RKO (cell line): Measurements from ENCODE around the gene HOXC9.
A peak's percentile ranks its signal among the peaks of the same experiment; 100 is the strongest.

Experiments
- DNase-seq: peaks from one replicate; pipeline ENCODE4 v3.0.0-alpha.2; 2016; ENCODE audit warnings: low spot score

Gene HOXC9

GRCh38 chr12:54015018-54015931 is 15.3 kb downstream of the HOXC9 start:
- DNase-seq: no peak

- no peak for DNase-seq
These were observed 16.1 kb downstream of the HOXC9 start for GRCh38 chr12:54016051-54016450.

DNA sequence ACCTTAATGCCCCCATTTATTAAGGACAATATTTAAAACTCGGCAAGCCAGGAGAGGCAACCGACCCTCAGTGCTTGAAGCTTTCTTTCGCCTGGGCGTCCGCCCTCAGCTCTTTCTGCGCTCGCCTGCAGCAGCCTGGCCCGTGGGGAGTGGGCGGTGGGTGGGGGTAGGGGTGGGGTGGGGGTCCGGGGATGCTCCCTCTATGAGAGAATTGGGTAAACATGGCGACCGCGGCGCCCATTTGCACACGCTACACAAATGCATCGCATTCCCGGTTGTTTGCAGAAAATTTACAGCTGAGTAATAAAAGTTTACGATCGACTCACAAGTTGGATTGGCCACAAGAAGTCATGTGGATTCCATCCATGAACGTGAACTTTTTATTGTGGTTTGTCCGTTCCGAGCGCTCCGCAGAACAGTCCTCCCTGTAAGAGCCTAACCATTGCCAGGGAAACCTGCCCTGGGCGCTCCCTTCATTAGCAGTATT is 16.6 kb downstream of the HOXC9 start:
- peak; percentile 95 for DNase-seq

DNA sequence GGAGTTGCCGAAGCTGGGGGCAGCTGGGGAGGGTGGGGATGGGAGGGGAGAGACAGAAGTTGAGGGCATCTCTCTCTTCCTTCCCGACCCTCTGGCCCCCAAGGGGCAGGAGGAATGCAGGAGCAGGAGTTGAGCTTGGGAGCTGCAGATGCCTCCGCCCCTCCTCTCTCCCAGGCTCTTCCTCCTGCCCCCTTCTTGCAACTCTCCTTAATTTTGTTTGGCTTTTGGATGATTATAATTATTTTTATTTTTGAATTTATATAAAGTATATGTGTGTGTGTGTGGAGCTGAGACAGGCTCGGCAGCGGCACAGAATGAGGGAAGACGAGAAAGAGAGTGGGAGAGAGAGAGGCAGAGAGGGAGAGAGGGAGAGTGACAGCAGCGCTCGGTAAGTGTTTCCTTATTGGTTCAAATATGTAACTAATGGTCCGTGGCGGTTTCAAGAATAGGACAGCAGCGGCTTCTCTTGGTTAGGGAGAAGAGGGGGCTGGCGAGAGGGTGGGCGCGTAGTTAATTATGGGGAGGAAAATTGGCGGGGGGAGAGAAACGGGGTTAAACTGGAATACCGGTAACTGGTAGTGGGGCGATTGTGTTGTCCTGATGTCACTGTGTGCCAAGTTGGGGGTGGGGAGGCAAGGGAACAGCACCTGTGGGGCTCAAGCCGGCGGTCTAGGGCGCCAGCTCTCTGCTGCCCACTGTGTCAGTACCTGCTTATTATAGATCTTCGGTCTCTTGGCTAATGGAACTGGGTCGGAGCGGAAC is 17.2 kb downstream of the HOXC9 start:
- peak; percentile 75 for DNase-seq

DNA sequence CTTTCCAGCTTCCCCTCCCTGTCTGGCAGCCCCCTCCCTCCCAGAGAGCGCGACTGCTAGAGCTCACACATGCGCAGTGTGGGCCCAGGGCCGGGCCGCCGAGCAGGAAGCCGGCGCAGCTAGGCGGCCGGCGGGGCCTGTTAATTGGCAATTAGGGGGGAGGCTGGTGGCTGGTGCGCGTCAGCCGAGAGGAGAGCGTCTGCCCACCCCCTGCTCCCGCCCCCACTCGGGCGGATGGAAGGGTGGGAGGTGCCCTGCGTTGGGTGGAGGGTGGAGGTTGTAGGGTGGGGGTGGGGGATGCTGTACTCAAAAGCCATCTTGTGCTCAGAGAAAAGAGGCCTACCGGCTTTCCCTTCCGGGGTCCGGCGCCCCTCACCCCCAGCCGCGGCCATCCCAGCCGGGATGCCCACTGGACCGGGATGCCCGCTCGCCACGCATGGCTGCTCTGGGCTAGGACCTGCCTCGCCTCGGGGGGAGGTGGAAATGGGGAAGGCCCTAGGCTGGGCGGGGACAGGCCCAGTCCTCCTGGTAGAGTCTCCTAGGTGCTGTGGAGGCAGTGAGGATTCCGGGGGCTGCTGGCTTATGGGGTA is 18.0 kb downstream of the HOXC9 start:
- peak; percentile 93 for DNase-seq

GRCh38 chr12:54018468-54018984 is 18.6 kb downstream of the HOXC9 start:
- DNase-seq: peak; percentile 38

GRCh38 chr12:54019091-54019811 is 19.3 kb downstream of the HOXC9 start:
- DNase-seq: no peak

GRCh38 chr12:54019924-54020590 is 20.1 kb downstream of the HOXC9 start:
- DNase-seq: no peak

- DNase-seq: no peak
These were observed 20.8 kb downstream of the HOXC9 start for GRCh38 chr12:54020591-54021405.

- no peak for DNase-seq
These were observed 21.6 kb downstream of the HOXC9 start for GRCh38 chr12:54021432-54022013.

- DNase-seq: no peak
These were observed 23.3 kb downstream of the HOXC9 start for GRCh38 chr12:54022960-54023884.

- DNase-seq: no peak
These were observed 24.2 kb downstream of the HOXC9 start for GRCh38 chr12:54024127-54024526.

GRCh38 chr12:54024581-54025305 is 24.8 kb downstream of the HOXC9 start:
- no peak for DNase-seq

- no peak for DNase-seq
These were observed 25.8 kb downstream of the HOXC9 start for GRCh38 chr12:54025499-54026405.

DNA sequence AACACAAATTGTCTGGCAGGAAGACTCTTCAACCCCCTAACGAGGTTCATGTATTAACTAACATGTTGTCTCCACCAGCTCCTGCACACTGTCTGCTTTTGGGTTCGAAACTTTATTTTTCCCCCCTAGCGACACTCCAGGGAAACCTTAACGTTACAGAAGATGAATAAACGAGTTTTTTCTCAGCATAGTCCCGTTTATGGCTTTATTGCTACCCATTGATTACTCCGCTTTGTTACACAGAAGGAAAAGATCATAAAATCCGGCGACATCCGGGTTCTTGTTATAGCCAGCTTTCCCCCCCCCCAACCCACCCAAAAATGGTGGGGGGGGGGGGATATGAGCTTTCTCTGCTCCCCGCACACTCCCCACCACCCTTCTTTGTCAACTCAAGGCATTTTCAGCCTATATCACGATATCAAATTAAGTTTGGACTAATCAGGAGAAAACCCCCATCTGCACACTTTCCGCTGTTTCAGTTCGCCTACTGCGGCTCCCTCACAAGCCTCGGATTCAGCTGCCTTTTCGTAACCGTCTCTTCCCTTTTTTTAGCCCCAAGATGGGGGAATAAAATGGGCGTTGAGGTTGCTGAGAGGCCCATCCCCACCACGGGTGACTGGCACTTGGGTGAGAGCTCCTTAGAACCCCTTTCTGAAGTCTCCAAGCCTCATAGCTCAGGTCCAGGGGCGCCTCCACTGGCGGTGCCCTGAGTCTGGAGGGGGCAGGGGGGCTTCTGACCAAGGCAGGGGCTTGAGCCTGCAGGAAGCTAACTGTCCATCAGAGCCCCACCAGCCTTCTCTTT is 26.9 kb downstream of the HOXC9 start:
- DNase-seq: no peak

DNA sequence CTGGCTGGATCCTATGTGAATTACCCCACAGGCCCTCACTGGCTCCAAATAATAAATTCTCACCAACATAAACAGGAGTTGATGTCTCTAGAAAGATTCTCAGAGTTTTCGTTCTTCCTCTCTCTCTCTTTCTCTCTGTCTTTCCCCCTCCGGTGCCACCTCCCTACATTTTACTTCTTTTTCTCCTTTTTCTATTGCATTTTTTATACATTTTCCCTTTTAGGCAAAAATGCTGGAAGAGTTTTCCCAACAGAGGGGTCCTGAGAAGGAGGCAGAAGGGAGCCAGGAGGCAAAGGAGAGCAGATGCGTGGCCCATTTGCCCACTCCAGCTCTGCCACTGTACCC is 27.5 kb downstream of the HOXC9 start:
- no peak for DNase-seq
